Ascending aorta (tissue), 2 donors: Measurements from ENCODE around the gene NHLRC2. TPM values are rescaled to one million over a fixed set of nuclear protein-coding genes. Genes with fewer than 3 reads are reported as not detected.
A peak's percentile ranks its signal among the peaks of the same experiment; 100 is the strongest.

Experiments used
- DNase-seq, 2 donors: peaks; one replicate each; pipeline ENCODE4 v3.0.0-alpha.2; 2019; ENCODE audit warnings: low spot score in 2 of 2
- H3K27ac ChIP-seq, 2 donors: fragments of 200-600 bp; sonication (generic); one replicate each; pipeline ENCODE4 v1.5.1; 2016 to 2017; ENCODE audit warnings: mild to moderate bottlenecking in 1 of 2
- H3K27me3 ChIP-seq: fragments of 200-600 bp; sonication (generic); one replicate; pipeline ENCODE4 v1.5.1; 2017
- H3K36me3 ChIP-seq, 2 donors: fragments of 200-600 bp; sonication (generic); one replicate each; pipeline ENCODE4 v1.5.1; 2016
- H3K4me1 ChIP-seq, 2 donors: fragments of 200-600 bp; sonication (generic); one replicate each; pipeline ENCODE4 v1.5.1; 2016 to 2017; ENCODE audit warnings: mild to moderate bottlenecking in 1 of 2
- H3K4me3 ChIP-seq, 2 donors: fragments of 200-600 bp; sonication (generic); one replicate each; pipeline ENCODE4 v1.5.1; 2016 to 2017; ENCODE audit warnings: mild to moderate bottlenecking in 1 of 2
- H3K9me3 ChIP-seq, 2 donors: fragments of 200-600 bp; sonication (generic); one replicate each; pipeline ENCODE4 v1.5.1; 2016
- intact Hi-C: fragments of 100-400 bp; cut with DNase I; formaldehyde crosslinking; loops from one replicate; pipeline ENCODE4 v1.15.1; 2023
- total RNA-seq: library from RNA; depleted of rRNA; stranded (reverse); fragments of >200 nt; gene quantifications from one replicate; pipeline ENCODE4 v1.1.0, GENCODE V29; 2016
- TF ChIP-seq, protein P1 (sequence below), 3 experiments: fragments of 200-600 bp in 2 of 3; fragments of 450-650 bp in 1 of 3; sonication (generic) in 2 of 3; IDR thresholded peaks; one replicate each; pipeline ENCODE4 v1.5.1; 2016 to 2019; ENCODE audit warnings: antibody characterized with exemption in 3 of 3, mild to moderate bottlenecking in 1 of 3, moderate library complexity in 1 of 3

NHLRC2 gene
- total RNA-seq, 1 donor from 2014 or later: 7.1 TPM

DNA sequence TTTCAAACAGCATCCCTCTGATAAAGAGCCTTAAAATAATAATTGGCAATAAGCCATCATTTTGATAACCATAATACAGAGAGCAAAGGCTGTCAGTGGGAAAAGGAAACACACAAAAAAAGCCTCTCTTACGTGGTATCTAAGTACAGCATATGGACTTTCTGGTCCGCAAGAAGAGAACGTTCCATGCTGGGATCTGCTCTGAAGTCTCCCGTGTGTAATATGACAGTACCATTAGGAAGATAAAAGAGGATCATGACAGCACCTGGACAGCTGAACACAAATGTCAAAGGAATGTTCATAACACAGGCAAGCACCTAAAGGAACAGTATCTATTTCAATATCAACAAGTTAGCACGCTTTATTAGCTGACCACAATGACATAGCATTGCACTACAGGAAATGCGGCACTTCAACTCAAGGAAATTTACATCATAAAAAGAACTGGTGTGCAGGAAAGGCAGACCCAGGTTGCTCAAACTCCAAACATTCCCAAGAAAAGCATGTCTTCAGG lies 10.4 kb upstream of the NHLRC2 start:
- no peak overlapping the region for H3K27ac ChIP-seq

DNA sequence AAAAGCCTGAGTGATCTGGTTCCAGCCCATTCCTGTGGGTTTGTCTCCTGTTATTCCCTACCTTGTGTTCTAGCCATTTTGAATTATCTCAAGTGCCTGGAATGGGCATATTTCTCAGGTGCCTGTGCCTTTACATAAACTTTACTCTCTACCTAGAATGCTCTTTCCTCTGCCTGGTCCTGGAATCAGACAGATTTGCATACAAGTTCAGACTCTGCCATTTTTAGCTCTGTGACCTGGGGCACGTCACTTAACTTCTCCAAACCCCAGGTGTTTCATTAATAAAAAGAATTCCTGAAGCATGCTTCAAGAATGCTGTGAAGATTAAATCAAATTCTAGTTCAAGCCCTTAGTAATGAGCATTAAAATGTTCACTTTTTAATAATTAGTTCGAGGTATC lies 8.4 kb upstream of the NHLRC2 start:
- H3K27me3 ChIP-seq: no peaks in the 10 kb centered on the region
- no peak overlapping the region for H3K27ac ChIP-seq
- no peaks in the 10 kb centered on the region for H3K4me1 ChIP-seq
- intact Hi-C loops: no loop called here
- TF ChIP-seq, protein P1, sequence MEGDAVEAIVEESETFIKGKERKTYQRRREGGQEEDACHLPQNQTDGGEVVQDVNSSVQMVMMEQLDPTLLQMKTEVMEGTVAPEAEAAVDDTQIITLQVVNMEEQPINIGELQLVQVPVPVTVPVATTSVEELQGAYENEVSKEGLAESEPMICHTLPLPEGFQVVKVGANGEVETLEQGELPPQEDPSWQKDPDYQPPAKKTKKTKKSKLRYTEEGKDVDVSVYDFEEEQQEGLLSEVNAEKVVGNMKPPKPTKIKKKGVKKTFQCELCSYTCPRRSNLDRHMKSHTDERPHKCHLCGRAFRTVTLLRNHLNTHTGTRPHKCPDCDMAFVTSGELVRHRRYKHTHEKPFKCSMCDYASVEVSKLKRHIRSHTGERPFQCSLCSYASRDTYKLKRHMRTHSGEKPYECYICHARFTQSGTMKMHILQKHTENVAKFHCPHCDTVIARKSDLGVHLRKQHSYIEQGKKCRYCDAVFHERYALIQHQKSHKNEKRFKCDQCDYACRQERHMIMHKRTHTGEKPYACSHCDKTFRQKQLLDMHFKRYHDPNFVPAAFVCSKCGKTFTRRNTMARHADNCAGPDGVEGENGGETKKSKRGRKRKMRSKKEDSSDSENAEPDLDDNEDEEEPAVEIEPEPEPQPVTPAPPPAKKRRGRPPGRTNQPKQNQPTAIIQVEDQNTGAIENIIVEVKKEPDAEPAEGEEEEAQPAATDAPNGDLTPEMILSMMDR (IDR thresholded peaks at IDR 0.05): no peak
- no peak overlapping the region for H3K4me3 ChIP-seq
- no peaks in the 10 kb centered on the region for H3K9me3 ChIP-seq
- no peak for DNase-seq
- peaks cover 0 to 9% of the 10 kb centered on the region in 2 donors for H3K36me3 ChIP-seq

More for the DNA sequence above, 10.4 kb upstream of the NHLRC2 start:
- no peaks in the 10 kb centered on the region for H3K27me3 ChIP-seq
- H3K36me3 ChIP-seq: peaks cover 4 to 9% of the 10 kb centered on the region in 2 donors
- DNase-seq: no peak
- TF ChIP-seq, protein P1 (IDR thresholded peaks at IDR 0.05): no peak
- no peaks in the 10 kb centered on the region for H3K9me3 ChIP-seq
- intact Hi-C loops: no loop called here
- no peaks in the 10 kb centered on the region for H3K4me1 ChIP-seq
- no peak overlapping the region for H3K4me3 ChIP-seq

DNA sequence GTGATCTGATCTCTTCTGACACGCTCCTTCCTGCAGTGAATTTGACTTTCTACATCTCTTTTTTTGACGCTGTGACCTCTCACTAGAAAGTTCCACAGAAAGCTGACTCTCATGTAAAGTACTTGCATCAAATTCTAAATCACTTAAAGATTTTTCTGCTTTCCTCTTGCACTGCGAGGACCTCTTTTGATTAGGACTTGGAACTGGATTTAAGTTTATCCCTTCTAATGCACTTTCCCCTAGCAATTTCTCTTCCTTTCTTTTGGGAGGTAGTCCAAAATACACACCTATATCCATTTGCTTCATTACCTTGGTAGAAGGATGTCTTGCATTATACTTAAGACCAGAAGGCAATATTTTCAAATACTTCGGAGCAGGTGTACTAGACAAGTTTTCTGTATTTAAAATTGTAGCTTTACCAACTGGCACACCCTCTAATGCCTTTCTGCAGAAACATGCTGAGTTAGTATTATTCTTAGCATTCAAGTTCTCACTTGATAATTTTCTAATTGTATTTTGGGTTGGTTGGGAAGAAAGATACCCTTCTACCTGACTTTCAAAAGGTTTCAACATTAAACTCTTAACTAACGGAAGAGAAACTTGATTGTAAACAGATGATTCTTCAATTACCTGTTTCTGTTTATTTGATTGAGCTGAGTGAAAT lies 5.2 kb upstream of the NHLRC2 start:
- no peak for DNase-seq
- Histone ChIP-seq H3K27me3 (no peaks in the 10 kb centered on the region), H3K36me3 (peaks cover 0 to 3% of the 10 kb centered on the region in 2 donors), H3K27ac (no peak overlapping the region), H3K4me3 (no peak overlapping the region), H3K9me3 (no peaks in the 10 kb centered on the region), H3K4me1 (peaks cover 0 to 5% of the 10 kb centered on the region in 2 donors)
- TF ChIP-seq, protein P1 (IDR thresholded peaks at IDR 0.05): no peak
- intact Hi-C loops: no loop called here

DNA sequence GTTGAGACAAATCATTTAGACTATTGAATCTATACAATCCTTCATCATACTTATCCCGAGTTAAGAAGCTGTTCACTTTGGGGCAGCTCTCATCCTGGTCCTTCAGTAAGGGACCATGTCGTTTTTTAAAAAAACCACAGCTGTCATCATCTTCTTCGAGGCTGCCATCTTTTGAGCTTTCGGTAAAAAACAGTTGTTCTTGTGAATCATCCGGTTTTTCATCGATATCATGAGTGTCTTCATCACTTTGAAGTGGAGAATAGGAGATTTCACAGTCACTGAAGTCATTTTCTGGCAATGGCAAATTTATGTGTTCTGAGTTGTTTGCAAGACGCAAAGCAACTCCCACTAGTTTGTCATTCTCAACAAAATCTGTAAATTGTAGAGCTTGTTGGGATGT lies 4.5 kb upstream of the NHLRC2 start:
- H3K9me3 ChIP-seq: no peaks in the 10 kb centered on the region
- no peaks in the 10 kb centered on the region for H3K27me3 ChIP-seq
- no peak overlapping the region for H3K27ac ChIP-seq
- intact Hi-C loops: no loop called here
- no peak overlapping the region for H3K4me3 ChIP-seq
- H3K4me1 ChIP-seq: peaks cover 0 to 5% of the 10 kb centered on the region in 2 donors
- peaks cover 0 to 3% of the 10 kb centered on the region in 2 donors for H3K36me3 ChIP-seq
- DNase-seq: no peak
- TF ChIP-seq, protein P1 (IDR thresholded peaks at IDR 0.05): no peak

DNA sequence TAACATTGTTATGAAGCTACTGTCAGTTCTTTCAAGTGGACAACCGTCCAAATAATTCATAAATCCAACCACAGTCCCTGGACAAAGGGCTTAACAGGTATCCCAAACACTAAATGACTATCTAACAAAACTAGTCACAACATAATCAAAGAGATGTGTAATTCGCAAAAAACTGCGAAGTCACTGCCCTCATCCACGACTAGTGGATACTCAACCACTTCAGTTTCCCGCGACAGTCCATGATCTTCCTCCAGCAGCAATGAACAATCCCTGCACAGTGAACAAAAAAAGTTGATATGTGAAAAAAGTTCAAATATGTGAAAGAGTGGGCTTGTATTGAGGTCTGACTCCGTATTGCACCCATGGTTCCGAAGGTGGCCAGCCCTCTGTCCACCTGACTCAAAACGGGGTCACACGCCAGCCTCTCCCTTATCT lies 866 bp upstream of the NHLRC2 start:
- no peak for DNase-seq
- Histone ChIP-seq H3K4me3 (peak overlapping the region; percentile 86 to 94), H3K27ac (peak overlapping the region; percentile 83 to 91), H3K36me3 (peaks cover 2% of the 10 kb centered on the region in 2 donors), H3K9me3 (no peaks in the 10 kb centered on the region), H3K27me3 (no peaks in the 10 kb centered on the region), H3K4me1 (peaks cover 6 to 15% of the 10 kb centered on the region in 2 donors)
- intact Hi-C loops: no loop called here
- TF ChIP-seq, protein P1 (IDR thresholded peaks at IDR 0.05): no peak
